Activated CD4-positive, alpha-beta memory T cell treated with anti-CD3 and anti-CD28 coated beads for 36 hours (primary cell): Measurements from ENCODE around the gene TULP3. TPM values are rescaled to one million over a fixed set of nuclear protein-coding genes. Genes with fewer than 3 reads are reported as not detected.

Source experiments
- CTCF ChIA-PET: fragments of 350-600 bp; sonication (Branson Sonifier 250); formaldehyde crosslinking; loops from one replicate; lab custom pipeline; 2021; ENCODE audit warnings: antibody characterized with exemption, inconsistent platforms; lab: Charles Lee
- POLR2A ChIA-PET: fragments of 350-600 bp; sonication (Branson Sonifier 250); formaldehyde crosslinking; loops from one replicate; lab custom pipeline; 2021; ENCODE audit warnings: antibody characterized with exemption; lab: Charles Lee
- DNase-seq: peaks from one replicate; pipeline ENCODE4 v3.0.0-alpha.2; 2020
- H3K27ac Mint-ChIP-seq: one replicate; pipeline ENCODE4 v1.8.0; 2021; ENCODE audit warnings: mixed read lengths
- H3K27me3 Mint-ChIP-seq: one replicate; pipeline ENCODE4 v1.8.0; 2021; ENCODE audit warnings: mixed read lengths
- H3K36me3 Mint-ChIP-seq: one replicate; pipeline ENCODE4 v1.8.0; 2021; ENCODE audit warnings: mixed read lengths
- H3K4me1 Mint-ChIP-seq: one replicate; pipeline ENCODE4 v1.8.0; 2021; ENCODE audit warnings: low read depth, mixed read lengths
- H3K4me3 Mint-ChIP-seq: one replicate; pipeline ENCODE4 v1.8.0; 2021; ENCODE audit warnings: mild to moderate bottlenecking, mixed read lengths
- H3K9me3 Mint-ChIP-seq: one replicate; pipeline ENCODE4 v1.8.0; 2021; ENCODE audit warnings: mixed read lengths
- intact Hi-C: fragments of 100-400 bp; cut with micrococcal nuclease; formaldehyde crosslinking; loops from one replicate; pipeline ENCODE4 v1.15.1; 2023
- total RNA-seq, 2 experiments: library from RNA; stranded (reverse); gene quantifications; one replicate each; pipeline ENCODE4 v1.2.3, GENCODE V29; 2021

The TULP3 gene
- total RNA-seq, 2 experiments from 2014 or later = 5.5 to 6.5 TPM

DNA sequence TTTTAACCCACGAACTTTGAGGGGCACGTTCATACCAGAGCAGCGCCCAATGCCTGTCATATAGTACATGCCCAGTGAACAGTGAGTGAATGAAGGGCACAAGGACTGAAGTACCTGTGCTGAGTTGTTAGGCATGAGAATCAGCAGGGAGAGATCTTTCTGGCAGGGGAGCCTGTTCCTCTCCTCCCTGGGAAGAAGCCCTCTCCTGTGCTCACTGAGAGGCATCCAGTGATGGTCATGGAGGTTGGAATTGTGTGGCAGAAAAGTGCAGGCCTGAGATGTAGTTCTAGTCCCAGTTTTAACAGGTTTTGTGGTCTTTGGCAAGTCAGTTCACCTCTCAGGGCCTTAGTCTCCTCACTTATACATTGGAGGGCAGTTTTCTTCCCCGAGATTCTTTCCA, 89.1 kb downstream of the TULP3 start:
- Mint-ChIP-seq H3K27me3 (no peaks in the 10 kb centered on the region), H3K27ac (no peak overlapping the region), H3K4me1 (no peaks in the 10 kb centered on the region), H3K4me3 (no peak overlapping the region), H3K36me3 (no peaks in the 10 kb centered on the region), H3K9me3 (no peaks in the 10 kb centered on the region)
- POLR2A ChIA-PET = no interaction called here
- CTCF ChIA-PET = no interaction called here
- no peak for DNase-seq
- intact Hi-C loops = no loop called here

GRCh38 chr12:2980630-2981029, 89.9 kb downstream of the TULP3 start:
- H3K27ac Mint-ChIP-seq = no peak overlapping the region
- no peaks in the 10 kb centered on the region for H3K36me3 Mint-ChIP-seq
- intact Hi-C loops = no loop called here
- ChIA-PET CTCF (no interaction called here), POLR2A (no interaction called here)
- no peaks in the 10 kb centered on the region for H3K4me1 Mint-ChIP-seq
- H3K27me3 Mint-ChIP-seq = no peaks in the 10 kb centered on the region
- DNase-seq = no peak
- H3K9me3 Mint-ChIP-seq = no peaks in the 10 kb centered on the region
- no peak overlapping the region for H3K4me3 Mint-ChIP-seq

GRCh38 chr12:2982361-2982760, 91.7 kb downstream of the TULP3 start:
- Mint-ChIP-seq H3K36me3 (no peaks in the 10 kb centered on the region), H3K4me1 (no peaks in the 10 kb centered on the region), H3K4me3 (no peak overlapping the region), H3K27ac (no peak overlapping the region), H3K27me3 (no peaks in the 10 kb centered on the region), H3K9me3 (no peaks in the 10 kb centered on the region)
- no peak for DNase-seq
- ChIA-PET POLR2A (no interaction called here), CTCF (no interaction called here)
- intact Hi-C loops = no loop called here

GRCh38 chr12:2984249-2984648, 93.6 kb downstream of the TULP3 start:
- no peaks in the 10 kb centered on the region for H3K27me3 Mint-ChIP-seq
- H3K9me3 Mint-ChIP-seq = no peaks in the 10 kb centered on the region
- intact Hi-C loops = no loop called here
- no peaks in the 10 kb centered on the region for H3K4me1 Mint-ChIP-seq
- DNase-seq = no peak
- ChIA-PET POLR2A (no interaction called here), CTCF (no interaction called here)
- no peaks in the 10 kb centered on the region for H3K36me3 Mint-ChIP-seq
- no peak overlapping the region for H3K27ac Mint-ChIP-seq
- H3K4me3 Mint-ChIP-seq = no peak overlapping the region

DNA sequence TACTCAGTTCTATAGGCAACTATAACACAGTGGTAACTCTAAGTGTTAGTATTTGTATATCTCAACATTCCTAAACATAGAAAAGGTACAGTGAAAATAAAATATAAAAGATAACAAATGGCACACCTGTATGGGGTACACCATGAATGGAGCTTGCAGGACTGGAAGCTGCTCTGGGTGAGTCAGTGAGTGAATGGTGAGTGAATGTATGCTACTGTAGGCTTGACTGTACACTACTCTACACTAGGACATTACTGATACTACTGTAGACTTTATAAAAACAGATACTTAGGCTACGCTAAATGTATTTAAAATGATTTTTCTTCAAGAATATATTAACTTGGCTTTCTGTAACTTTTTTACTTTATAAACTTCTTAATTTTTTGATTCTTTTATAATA, 94.0 kb downstream of the TULP3 start:
- Mint-ChIP-seq H3K27ac (no peak overlapping the region), H3K4me3 (no peak overlapping the region), H3K36me3 (no peaks in the 10 kb centered on the region), H3K4me1 (no peaks in the 10 kb centered on the region), H3K27me3 (no peaks in the 10 kb centered on the region), H3K9me3 (peaks cover 1% of the 10 kb centered on the region)
- no peak for DNase-seq
- intact Hi-C loops = no loop called here
- CTCF ChIA-PET = no interaction called here
- POLR2A ChIA-PET = no interaction called here

GRCh38 chr12:2986876-2987275, 96.2 kb downstream of the TULP3 start:
- no peak for DNase-seq
- intact Hi-C loops = no loop called here
- Mint-ChIP-seq H3K4me1 (no peaks in the 10 kb centered on the region), H3K9me3 (peaks cover 3% of the 10 kb centered on the region), H3K4me3 (no peak overlapping the region), H3K36me3 (no peaks in the 10 kb centered on the region), H3K27me3 (no peaks in the 10 kb centered on the region), H3K27ac (no peak overlapping the region)
- ChIA-PET CTCF (interaction anchor here (1.0 kb wide), 1 partner anchor 215 kb away, joined by 3 read pairs; no protein-coding TSS in a partner anchor), POLR2A (no interaction called here)

DNA sequence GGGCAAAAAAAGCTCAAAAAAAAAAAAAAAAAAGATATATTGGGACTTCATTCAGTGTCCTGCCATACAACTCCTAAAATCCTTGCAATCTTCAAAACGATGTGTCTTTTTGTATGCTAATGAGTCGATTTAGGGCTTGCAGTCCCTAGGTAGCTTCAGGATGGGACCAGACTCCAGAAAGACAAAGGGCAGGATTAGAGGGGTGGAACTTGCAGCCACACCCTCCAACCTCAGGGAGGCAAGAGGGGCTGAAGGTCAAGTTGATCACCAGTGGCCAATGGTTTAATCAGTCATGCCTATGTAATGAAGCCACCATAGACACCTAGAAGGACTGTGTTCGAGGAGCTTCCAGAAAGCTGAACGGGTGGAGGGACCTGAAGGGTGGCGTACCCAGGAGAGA, 97.8 kb downstream of the TULP3 start:
- H3K9me3 Mint-ChIP-seq = peaks cover 3% of the 10 kb centered on the region
- H3K27me3 Mint-ChIP-seq = peaks cover 4% of the 10 kb centered on the region
- no peak overlapping the region for H3K27ac Mint-ChIP-seq
- no peak overlapping the region for H3K4me3 Mint-ChIP-seq
- ChIA-PET POLR2A (no interaction called here), CTCF (no interaction called here)
- H3K36me3 Mint-ChIP-seq = no peaks in the 10 kb centered on the region
- intact Hi-C loops = no loop called here
- no peaks in the 10 kb centered on the region for H3K4me1 Mint-ChIP-seq
- DNase-seq = no peak

Other genes starting within 250 kb of the TULP3 start
- 100 to 1,000 TPM; 144 to 153 TPM for gene FKBP4, start 95.9 kb upstream of the TULP3 start, total RNA-seq
- 10 to 100 TPM; 18.9 to 21.6 TPM for gene ITFG2, start 78.2 kb upstream of the TULP3 start, total RNA-seq
- not detected for gene NRIP2, start 55.9 kb upstream of the TULP3 start, total RNA-seq
- under 1 TPM in 1 of 2 experiments, not detected in 1; 0.19 TPM for gene TEX52, start 33.9 kb upstream of the TULP3 start, total RNA-seq
- gene FOXM1, start 13.7 kb upstream of the TULP3 start, total RNA-seq = 10 to 100 TPM; 79.3 to 80.0 TPM
- 10 to 100 TPM; 68.0 to 80.2 TPM for gene RHNO1, start 13.7 kb upstream of the TULP3 start, total RNA-seq
- 1 to 10 TPM; 3.2 to 3.8 TPM for gene TEAD4, start 68.5 kb downstream of the TULP3 start, total RNA-seq
- gene TSPAN9, start 186.5 kb downstream of the TULP3 start, total RNA-seq = 1 to 10 TPM in 1 of 2 experiments, under 1 TPM in 1; 0.87 to 1.2 TPM